Vagina (tissue), 2 donors: ENCODE results near the gene GATAD2B.
"Not testable (repeated sequence)": the region's sequence is repeated elsewhere in the genome, so short reads cannot be mapped to it uniquely, and the experiment has no call there.

Experiments
- CTCF ChIP-seq, 3 experiments: fragments of 450-650 bp in 2 of 3; fragments of 200-600 bp in 1 of 3; sonication (generic) in 1 of 3; IDR thresholded peaks; one replicate each; pipeline ENCODE4 v1.5.1; 2017 to 2019; ENCODE audit warnings: antibody characterized with exemption in 3 of 3, mild to moderate bottlenecking in 2 of 3, moderate library complexity in 2 of 3
- POLR2A ChIP-seq, 2 donors: fragments of 450-650 bp; IDR thresholded peaks; one replicate each; pipeline ENCODE4 v1.6.1; 2017; ENCODE audit warnings: antibody characterized with exemption in 2 of 2, mild to moderate bottlenecking in 2 of 2, moderate library complexity in 2 of 2
- POLR2AphosphoS5 ChIP-seq, 2 donors: sonication (generic); formaldehyde crosslinking; IDR thresholded peaks; one replicate each; pipeline ENCODE4 v1.9.0; 2017; ENCODE audit warnings: antibody characterized with exemption in 2 of 2, mild to moderate bottlenecking in 2 of 2, low read depth in 1 of 2; ENCODE audit not compliant: insufficient read depth in 1 of 2

DNA sequence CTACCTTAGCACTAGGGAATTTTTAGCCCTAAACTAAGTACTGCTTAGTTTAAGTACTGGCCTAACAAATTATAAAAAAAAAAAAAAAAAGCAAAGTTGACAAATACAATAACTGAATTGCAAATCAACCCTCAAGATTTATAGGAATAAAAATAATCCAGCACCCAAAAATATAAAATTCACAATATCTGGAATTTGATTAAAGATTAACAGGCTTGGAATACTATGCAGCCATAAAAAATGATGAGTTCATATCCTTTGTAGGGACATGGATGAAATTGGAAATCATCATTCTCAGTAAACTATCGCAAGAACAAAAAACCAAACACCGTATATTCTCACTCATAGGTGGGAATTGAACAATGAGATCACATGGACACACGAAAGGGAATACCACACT, 78.4 kb downstream of the GATAD2B start:
- TF ChIP-seq CTCF (IDR thresholded peaks at IDR 0.05); POLR2AphosphoS5 (IDR thresholded peaks at IDR 0.05; ENCODE audit: insufficient read depth in 1 of 2, low read depth in 1 of 2); POLR2A (IDR thresholded peaks at IDR 0.05): not testable (repeated sequence)
